Middle frontal gyrus (tissue), 1 donor: ENCODE results near the gene TLE2.
"Not testable (repeated sequence)": the region's sequence is repeated elsewhere in the genome, so short reads cannot be mapped to it uniquely, and the experiment has no call there.

Source experiments
- DNase-seq: peaks from one replicate; pipeline ENCODE4 v3.0.0-alpha.2; 2015; ENCODE audit warnings: low spot score; ENCODE audit errors: extremely low spot score

The TLE2 gene

GRCh38 chr19:2987797-2988196 is 41.3 kb downstream of the TLE2 start:
- DNase-seq = no peak

- DNase-seq = no peak
Observed at GRCh38 chr19:2986951-2987524, 42.0 kb downstream of the TLE2 start.

GRCh38 chr19:2984215-2984528 is 44.9 kb downstream of the TLE2 start:
- no peak for DNase-seq

- no peak for DNase-seq
Observed at GRCh38 chr19:2983351-2984214, 45.5 kb downstream of the TLE2 start.

GRCh38 chr19:2982983-2983350 is 46.1 kb downstream of the TLE2 start:
- no peak for DNase-seq

- no peak for DNase-seq
Observed at GRCh38 chr19:2982561-2982960, 46.5 kb downstream of the TLE2 start.

- no peak for DNase-seq
Observed at GRCh38 chr19:2981898-2982297, 47.2 kb downstream of the TLE2 start.

GRCh38 chr19:2978772-2979171 is 50.3 kb downstream of the TLE2 start:
- DNase-seq = no peak

GRCh38 chr19:2978166-2978767 is 50.8 kb downstream of the TLE2 start:
- DNase-seq = no peak

- no peak for DNase-seq
Observed at GRCh38 chr19:2977746-2978138, 51.3 kb downstream of the TLE2 start.

GRCh38 chr19:2977001-2977745 is 51.9 kb downstream of the TLE2 start, which contains the start of gene TLE6:
Gene TLE6, plus strand, starts transcription at chr19:2977564. Its CDS starts 670 bp downstream, at chr19:2978234.
- DNase-seq = peak; percentile 82

GRCh38 chr19:2976609-2977000 is 52.5 kb downstream of the TLE2 start:
- no peak for DNase-seq

GRCh38 chr19:2974342-2975041 is 54.6 kb downstream of the TLE2 start:
- DNase-seq = no peak

- DNase-seq = no peak
Observed at GRCh38 chr19:2973229-2973628, 55.9 kb downstream of the TLE2 start.

- DNase-seq = no peak
Observed at GRCh38 chr19:2970201-2970835, 58.8 kb downstream of the TLE2 start.

- no peak for DNase-seq
Observed at GRCh38 chr19:2969104-2969504, 60.0 kb downstream of the TLE2 start.

GRCh38 chr19:2967972-2968371 is 61.1 kb downstream of the TLE2 start:
- DNase-seq = no peak

GRCh38 chr19:2964874-2965273 is 64.2 kb downstream of the TLE2 start:
- DNase-seq = no peak

- not testable (repeated sequence) for DNase-seq
Observed at GRCh38 chr19:2963631-2964030, 65.4 kb downstream of the TLE2 start.

GRCh38 chr19:2963122-2963521 is 66.0 kb downstream of the TLE2 start:
- DNase-seq = no peak
